ACC112 (cell line): ENCODE results near the gene SLC6A18.

Experiments
- H2AFZ ChIP-seq: fragments of 200-600 bp; sonication (generic); one replicate; pipeline ENCODE4 v1.6.0; 2017; ENCODE audit warnings: antibody characterized with exemption, low read length; ENCODE audit not compliant: unreplicated experiment
- H3K27ac ChIP-seq: fragments of 200-600 bp; sonication (generic); 2 replicates; pipeline ENCODE4 v1.5.1; 2014; ENCODE audit warnings: low read depth, mild to moderate bottlenecking, antibody characterized with exemption, low read length, moderate library complexity
- H3K27me3 ChIP-seq: fragments of 200-600 bp; sonication (generic); 2 replicates; pipeline ENCODE4 v1.6.1; 2014; ENCODE audit warnings: mild to moderate bottlenecking, antibody characterized with exemption, low read length, moderate library complexity, mixed read lengths; ENCODE audit not compliant: insufficient read depth
- H3K36me3 ChIP-seq: fragments of 200-600 bp; sonication (generic); 2 replicates; pipeline ENCODE4 v1.6.1; 2016; ENCODE audit warnings: mild to moderate bottlenecking, antibody characterized with exemption, low read length, moderate library complexity, mixed read lengths; ENCODE audit not compliant: insufficient read depth
- H3K4me1 ChIP-seq: fragments of 200-600 bp; sonication (generic); one replicate; pipeline ENCODE4 v1.6.1; 2016; ENCODE audit warnings: low read length, mixed read lengths; ENCODE audit not compliant: insufficient read depth, unreplicated experiment, control insufficient read depth
- H3K4me3 ChIP-seq: fragments of 200-600 bp; sonication (generic); 2 replicates; pipeline ENCODE4 v1.5.1; 2014; ENCODE audit warnings: mild to moderate bottlenecking, low read depth, low read length
- H3K79me2 ChIP-seq: fragments of 200-600 bp; sonication (generic); one replicate; pipeline ENCODE4 v1.6.0; 2016; ENCODE audit warnings: low read length; ENCODE audit not compliant: control insufficient read depth, unreplicated experiment, insufficient read depth

The SLC6A18 gene

GRCh38 chr5:1181451-1182359 lies 43.5 kb upstream of the SLC6A18 start:
- Histone ChIP-seq H3K4me3 (no peak overlapping the region), H3K4me1 (no peaks in the 10 kb centered on the region), H3K79me2 (no peaks in the 10 kb centered on the region), H3K36me3 (no peaks in the 10 kb centered on the region), H2AFZ (no peak overlapping the region), H3K27me3 (peaks cover 13% of the 10 kb centered on the region; the same call in 1 of the 2 replicates), H3K27ac (no peak overlapping the region)

- Histone ChIP-seq H3K4me1 (no peaks in the 10 kb centered on the region), H2AFZ (no peak overlapping the region), H3K27me3 (peaks cover 16% of the 10 kb centered on the region; the same call in 1 of the 2 replicates), H3K27ac (no peak overlapping the region), H3K4me3 (no peak overlapping the region), H3K79me2 (no peaks in the 10 kb centered on the region), H3K36me3 (no peaks in the 10 kb centered on the region)
These were observed 42.9 kb upstream of the SLC6A18 start for GRCh38 chr5:1182360-1182632.

GRCh38 chr5:1182633-1183423 lies 42.4 kb upstream of the SLC6A18 start:
- Histone ChIP-seq H3K36me3 (no peaks in the 10 kb centered on the region), H3K27ac (no peak overlapping the region), H2AFZ (no peak overlapping the region), H3K4me3 (no peak overlapping the region), H3K4me1 (no peaks in the 10 kb centered on the region), H3K27me3 (peaks cover 22% of the 10 kb centered on the region), H3K79me2 (no peaks in the 10 kb centered on the region)

- Histone ChIP-seq H3K36me3 (no peaks in the 10 kb centered on the region), H3K79me2 (no peaks in the 10 kb centered on the region), H2AFZ (no peak overlapping the region), H3K27me3 (peaks cover 28% of the 10 kb centered on the region), H3K27ac (no peak overlapping the region), H3K4me3 (no peak overlapping the region), H3K4me1 (no peaks in the 10 kb centered on the region)
These were observed 41.6 kb upstream of the SLC6A18 start for GRCh38 chr5:1183424-1184162.

DNA sequence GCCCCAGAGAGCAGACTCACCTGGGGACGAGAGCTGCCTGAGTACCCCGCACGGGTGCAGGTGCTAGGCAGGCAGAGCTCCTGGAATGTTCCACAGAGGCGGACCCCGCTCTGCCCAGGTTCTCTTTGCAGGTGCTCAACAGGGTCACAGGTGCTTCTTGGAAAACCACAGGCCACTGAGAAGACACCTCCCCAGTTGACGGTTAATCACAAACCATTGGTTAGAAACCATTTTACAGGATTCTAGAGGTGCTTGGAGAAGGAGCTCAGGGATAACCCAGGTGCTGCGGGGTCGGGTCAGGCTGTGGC lies 41.1 kb upstream of the SLC6A18 start:
- Histone ChIP-seq H3K27me3 (peaks cover 32% of the 10 kb centered on the region), H2AFZ (no peak overlapping the region), H3K4me1 (no peaks in the 10 kb centered on the region), H3K4me3 (no peak overlapping the region), H3K36me3 (no peaks in the 10 kb centered on the region), H3K27ac (no peak overlapping the region), H3K79me2 (no peaks in the 10 kb centered on the region)

DNA sequence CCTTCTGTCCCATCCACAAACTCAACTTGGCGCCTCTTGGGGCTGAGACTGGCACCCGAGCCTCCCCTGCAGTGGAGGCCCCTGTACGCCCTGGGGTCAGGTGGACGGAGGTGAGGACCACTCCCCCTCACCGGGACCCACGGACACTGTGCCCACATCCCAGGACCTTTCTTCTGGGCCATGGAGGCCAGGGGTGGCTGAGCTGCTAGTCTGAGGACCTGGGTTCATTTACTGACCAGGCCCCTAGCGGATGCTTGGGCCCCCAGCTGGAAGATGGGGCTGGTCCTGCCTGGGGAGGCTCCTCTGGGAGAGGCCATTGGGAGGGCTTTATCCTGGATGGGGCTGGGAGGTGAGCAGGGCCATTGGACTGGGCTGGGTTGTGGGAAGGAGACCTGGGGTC lies 40.7 kb upstream of the SLC6A18 start:
- H3K27me3 ChIP-seq: peaks cover 36% of the 10 kb centered on the region
- H3K4me1 ChIP-seq: no peaks in the 10 kb centered on the region
- H3K4me3 ChIP-seq: no peak overlapping the region
- H3K79me2 ChIP-seq: no peaks in the 10 kb centered on the region
- H3K27ac ChIP-seq: no peak overlapping the region
- no peaks in the 10 kb centered on the region for H3K36me3 ChIP-seq
- no peak overlapping the region for H2AFZ ChIP-seq

DNA sequence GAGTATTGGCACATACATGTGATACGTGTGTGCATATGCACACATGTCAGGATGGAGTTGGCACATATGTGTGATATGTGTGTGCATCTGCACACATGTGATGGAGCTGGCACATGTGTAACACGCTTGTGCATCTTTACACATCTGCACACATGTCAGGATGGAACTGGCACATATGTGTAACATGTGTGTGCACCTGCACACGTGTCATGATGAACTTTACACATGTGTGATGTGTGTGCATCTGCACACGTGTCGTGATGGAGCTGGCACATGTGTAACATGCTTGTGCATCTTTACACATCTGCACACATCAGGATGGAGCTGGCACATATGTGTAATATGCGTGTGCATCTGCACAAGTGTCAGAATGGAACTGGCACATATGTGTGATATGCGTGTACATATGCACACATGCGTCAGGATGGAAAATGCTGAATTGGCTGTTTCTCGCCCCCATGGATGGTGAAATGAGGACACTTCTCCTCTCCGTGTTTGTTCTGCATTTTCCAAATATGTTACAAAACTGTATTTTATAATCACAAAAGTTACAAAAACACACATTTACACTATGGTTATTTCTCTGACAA lies 40.0 kb upstream of the SLC6A18 start:
- no peak overlapping the region for H3K4me3 ChIP-seq
- H3K27me3 ChIP-seq: peaks cover 41% of the 10 kb centered on the region
- H3K27ac ChIP-seq: no peak overlapping the region

DNA sequence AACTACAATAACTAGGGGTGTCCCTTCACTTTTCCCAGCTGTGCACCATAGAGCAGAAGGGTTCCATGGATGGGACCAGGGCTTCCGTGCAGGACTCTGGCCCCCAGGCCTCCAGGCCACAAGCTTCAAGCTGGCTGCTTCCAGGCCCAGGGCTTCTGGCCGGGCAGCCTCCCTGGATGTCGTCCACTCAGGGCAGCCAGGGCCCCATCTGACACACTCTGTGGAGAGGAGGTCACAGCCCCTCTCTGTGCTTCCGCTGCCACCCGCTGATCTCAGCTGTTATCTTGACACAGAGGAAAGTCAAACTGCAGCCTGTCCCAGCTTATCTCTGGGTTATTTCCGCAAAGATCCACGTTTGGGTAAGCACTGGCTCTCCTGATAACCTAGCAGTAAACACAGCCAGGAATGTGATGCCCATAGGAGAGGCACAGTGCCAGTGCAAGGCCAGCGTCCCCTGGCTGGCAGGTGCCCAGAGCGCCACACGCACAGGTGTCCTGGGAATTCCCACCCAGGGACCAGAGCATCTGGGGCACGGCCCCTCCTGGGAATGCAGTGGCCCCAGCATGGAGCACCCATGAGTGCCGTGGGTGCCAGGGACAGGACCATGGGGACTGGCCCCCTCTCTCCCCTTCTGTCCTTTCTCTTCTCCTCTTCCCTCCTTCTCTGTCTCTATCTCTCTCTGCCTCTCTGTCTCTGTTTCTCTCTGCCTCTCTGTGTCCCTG lies 39.4 kb upstream of the SLC6A18 start:
- no peak overlapping the region for H3K27ac ChIP-seq
- H2AFZ ChIP-seq: no peak overlapping the region
- peaks cover 47% of the 10 kb centered on the region for H3K27me3 ChIP-seq
- H3K36me3 ChIP-seq: no peaks in the 10 kb centered on the region
- no peak overlapping the region for H3K4me3 ChIP-seq
- H3K4me1 ChIP-seq: no peaks in the 10 kb centered on the region
- no peaks in the 10 kb centered on the region for H3K79me2 ChIP-seq

More for the DNA sequence above, 40.0 kb upstream of the SLC6A18 start:
- Histone ChIP-seq H3K4me1 (no peaks in the 10 kb centered on the region), H3K79me2 (no peaks in the 10 kb centered on the region), H2AFZ (no peak overlapping the region), H3K36me3 (no peaks in the 10 kb centered on the region)

GRCh38 chr5:1186351-1187233 lies 38.6 kb upstream of the SLC6A18 start:
- Histone ChIP-seq H3K27me3 (peaks cover 50% of the 10 kb centered on the region), H3K4me3 (no peak overlapping the region), H3K79me2 (no peaks in the 10 kb centered on the region), H3K36me3 (no peaks in the 10 kb centered on the region), H3K4me1 (no peaks in the 10 kb centered on the region), H3K27ac (no peak overlapping the region), H2AFZ (no peak overlapping the region)
